Fibroblast of skin of abdomen (primary cell): ENCODE data around the gene PDZD2.
A peak's percentile ranks its signal among the peaks of the same experiment; 100 is the strongest.

ENCODE experiments used
- DNase-seq: peaks from one replicate; pipeline ENCODE4 v3.0.0-alpha.2; 2013

Gene PDZD2

GRCh38 chr5:31832966-31833365 is 194.0 kb downstream of the PDZD2 start:
- DNase-seq: no peak

- DNase-seq: no peak
Observed at GRCh38 chr5:31833710-31834109, 194.8 kb downstream of the PDZD2 start.

GRCh38 chr5:31844622-31845345 is 205.9 kb downstream of the PDZD2 start:
- DNase-seq: no peak

- peak; percentile 17 for DNase-seq
Observed at GRCh38 chr5:31845361-31845760, 206.4 kb downstream of the PDZD2 start.

- no peak for DNase-seq
Observed at GRCh38 chr5:31846934-31847333, 208.0 kb downstream of the PDZD2 start.

GRCh38 chr5:31847354-31847753 is 208.4 kb downstream of the PDZD2 start:
- DNase-seq: no peak

GRCh38 chr5:31850981-31851689 is 212.2 kb downstream of the PDZD2 start:
- DNase-seq: no peak

- DNase-seq: no peak
Observed at GRCh38 chr5:31853398-31854135, 214.6 kb downstream of the PDZD2 start.

- peak; percentile 50 for DNase-seq
Observed at GRCh38 chr5:31854181-31855133, 215.5 kb downstream of the PDZD2 start.

GRCh38 chr5:31855134-31856040 is 216.5 kb downstream of the PDZD2 start:
- DNase-seq: peak; percentile 4

GRCh38 chr5:31859096-31859495 is 220.2 kb downstream of the PDZD2 start:
- DNase-seq: no peak

- DNase-seq: no peak
Observed at GRCh38 chr5:31860278-31860677, 221.3 kb downstream of the PDZD2 start.

GRCh38 chr5:31860726-31861433 is 221.9 kb downstream of the PDZD2 start:
- DNase-seq: no peak

- no peak for DNase-seq
Observed at GRCh38 chr5:31861601-31862000, 222.7 kb downstream of the PDZD2 start.

- no peak for DNase-seq
Observed at GRCh38 chr5:31863991-31864411, 225.1 kb downstream of the PDZD2 start.

GRCh38 chr5:31866166-31866565 is 227.2 kb downstream of the PDZD2 start:
- DNase-seq: no peak

GRCh38 chr5:31867219-31867618 is 228.3 kb downstream of the PDZD2 start:
- DNase-seq: no peak

- no peak for DNase-seq
Observed at GRCh38 chr5:31880449-31880848, 241.5 kb downstream of the PDZD2 start.

- DNase-seq: no peak
Observed at GRCh38 chr5:31884896-31885295, 246.0 kb downstream of the PDZD2 start.

GRCh38 chr5:31886206-31886605 is 247.3 kb downstream of the PDZD2 start:
- DNase-seq: no peak

- no peak for DNase-seq
Observed at GRCh38 chr5:31887556-31887955, 248.6 kb downstream of the PDZD2 start.
